ENCODE data around the gene IQSEC1.

IQSEC1 gene

DNA sequence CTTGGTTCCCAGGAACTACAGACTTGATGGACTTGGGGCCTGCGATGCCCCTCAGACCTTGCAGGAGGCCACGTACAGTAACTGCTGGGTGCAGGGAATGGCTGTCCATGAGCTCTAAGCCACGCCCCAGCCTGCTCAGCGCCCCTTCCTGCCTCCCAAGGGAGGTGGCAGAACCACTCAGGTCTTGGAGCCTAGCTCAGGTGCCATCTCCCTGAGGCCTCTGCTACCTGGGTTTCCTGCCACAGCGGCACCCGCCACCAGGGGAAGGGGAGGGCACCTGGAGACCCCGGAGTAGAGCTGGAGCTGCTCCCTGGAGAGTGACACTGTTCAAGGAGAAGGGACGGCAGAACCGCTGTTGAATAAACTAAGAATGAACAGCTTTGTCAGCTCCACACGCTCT, 154.0 kb downstream of the IQSEC1 start:
- TF ChIP-seq, protein P1, sequence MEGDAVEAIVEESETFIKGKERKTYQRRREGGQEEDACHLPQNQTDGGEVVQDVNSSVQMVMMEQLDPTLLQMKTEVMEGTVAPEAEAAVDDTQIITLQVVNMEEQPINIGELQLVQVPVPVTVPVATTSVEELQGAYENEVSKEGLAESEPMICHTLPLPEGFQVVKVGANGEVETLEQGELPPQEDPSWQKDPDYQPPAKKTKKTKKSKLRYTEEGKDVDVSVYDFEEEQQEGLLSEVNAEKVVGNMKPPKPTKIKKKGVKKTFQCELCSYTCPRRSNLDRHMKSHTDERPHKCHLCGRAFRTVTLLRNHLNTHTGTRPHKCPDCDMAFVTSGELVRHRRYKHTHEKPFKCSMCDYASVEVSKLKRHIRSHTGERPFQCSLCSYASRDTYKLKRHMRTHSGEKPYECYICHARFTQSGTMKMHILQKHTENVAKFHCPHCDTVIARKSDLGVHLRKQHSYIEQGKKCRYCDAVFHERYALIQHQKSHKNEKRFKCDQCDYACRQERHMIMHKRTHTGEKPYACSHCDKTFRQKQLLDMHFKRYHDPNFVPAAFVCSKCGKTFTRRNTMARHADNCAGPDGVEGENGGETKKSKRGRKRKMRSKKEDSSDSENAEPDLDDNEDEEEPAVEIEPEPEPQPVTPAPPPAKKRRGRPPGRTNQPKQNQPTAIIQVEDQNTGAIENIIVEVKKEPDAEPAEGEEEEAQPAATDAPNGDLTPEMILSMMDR (IDR thresholded peaks at IDR 0.05; ENCODE audit: borderline replicate concordance, control extremely low read depth, extremely low read depth, insufficient read depth, missing control alignments) = no peak
- no peak for DNase-seq (ENCODE audit: low spot score)
- in situ Hi-C loops (cut with MboI; ENCODE audit: low sequenced_read_pairs, unreplicated experiment) = no loop called here

DNA sequence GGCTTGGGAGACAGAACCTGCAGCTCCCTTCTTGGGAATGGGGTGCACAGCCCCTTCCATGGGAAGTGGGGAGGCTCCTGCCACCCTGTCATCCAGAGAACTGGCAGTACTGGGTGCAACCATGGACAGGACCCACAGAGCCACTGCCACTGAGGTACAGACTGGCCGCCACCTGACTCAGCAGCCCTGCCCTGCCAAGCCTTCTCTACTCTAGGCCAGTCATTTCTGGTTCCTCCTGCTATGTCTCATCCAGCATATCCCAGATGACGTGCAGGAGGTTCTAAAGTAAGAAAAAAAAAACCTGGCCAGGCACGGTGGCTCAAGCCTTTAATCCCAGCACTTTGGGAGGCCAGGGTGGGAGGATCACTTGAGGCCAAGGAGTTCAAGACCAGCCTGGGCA, 155.0 kb downstream of the IQSEC1 start:
- in situ Hi-C loops (cut with MboI; ENCODE audit: low sequenced_read_pairs, unreplicated experiment) = no loop called here
- TF ChIP-seq, protein P1 (IDR thresholded peaks at IDR 0.05; ENCODE audit: borderline replicate concordance, control extremely low read depth, extremely low read depth, insufficient read depth, missing control alignments) = no peak
- no peak for DNase-seq (ENCODE audit: low spot score)

DNA sequence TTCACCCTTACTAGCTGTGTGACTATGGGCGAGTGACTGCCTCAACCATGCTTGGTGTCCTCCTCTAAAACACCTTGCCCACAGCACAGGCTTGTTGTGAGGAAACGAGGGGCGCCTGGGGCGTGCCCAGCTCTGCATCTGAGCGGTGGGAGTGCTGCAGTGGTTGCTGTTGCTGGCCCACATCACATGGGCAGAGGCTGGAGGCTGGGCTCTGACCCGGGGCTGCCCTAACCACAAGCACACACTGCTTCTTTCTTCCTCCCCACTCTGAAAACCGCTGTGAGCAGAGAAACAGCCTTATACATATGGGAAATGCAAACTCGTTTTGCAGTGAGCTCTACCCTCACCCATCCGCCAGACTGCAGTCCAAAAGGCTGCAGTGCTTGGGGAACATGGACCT, 157.1 kb downstream of the IQSEC1 start:
- TF ChIP-seq, protein P1 (IDR thresholded peaks at IDR 0.05; ENCODE audit: borderline replicate concordance, control extremely low read depth, extremely low read depth, insufficient read depth, missing control alignments) = no peak
- peak; percentile 62 for DNase-seq (ENCODE audit: low spot score)
- in situ Hi-C loops (cut with MboI; ENCODE audit: low sequenced_read_pairs, unreplicated experiment) = no loop called here

DNA sequence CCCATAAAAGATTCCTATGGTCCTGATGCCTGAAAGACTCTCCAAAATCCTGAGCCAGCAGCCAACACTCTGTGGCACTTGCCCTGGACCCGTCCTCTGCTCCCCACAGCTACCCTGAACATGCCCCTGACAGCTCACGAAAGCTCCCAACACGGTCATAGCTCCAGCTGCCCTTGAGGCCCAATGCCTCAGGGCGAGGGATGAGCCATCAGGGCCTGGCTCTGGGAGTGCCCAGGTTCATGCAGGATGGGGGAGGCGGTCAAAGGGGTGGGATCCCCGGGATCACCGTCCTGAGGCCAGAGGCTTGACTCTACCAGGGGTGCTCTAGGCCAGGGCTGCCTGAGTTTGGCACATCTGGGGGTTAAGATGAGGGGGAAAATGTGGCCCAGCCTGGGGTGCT, 159.1 kb downstream of the IQSEC1 start:
- DNase-seq (ENCODE audit: low spot score) = no peak
- in situ Hi-C loops (cut with MboI; ENCODE audit: low sequenced_read_pairs, unreplicated experiment) = no loop called here
- TF ChIP-seq, protein P1 (IDR thresholded peaks at IDR 0.05; ENCODE audit: borderline replicate concordance, control extremely low read depth, extremely low read depth, insufficient read depth, missing control alignments) = no peak

DNA sequence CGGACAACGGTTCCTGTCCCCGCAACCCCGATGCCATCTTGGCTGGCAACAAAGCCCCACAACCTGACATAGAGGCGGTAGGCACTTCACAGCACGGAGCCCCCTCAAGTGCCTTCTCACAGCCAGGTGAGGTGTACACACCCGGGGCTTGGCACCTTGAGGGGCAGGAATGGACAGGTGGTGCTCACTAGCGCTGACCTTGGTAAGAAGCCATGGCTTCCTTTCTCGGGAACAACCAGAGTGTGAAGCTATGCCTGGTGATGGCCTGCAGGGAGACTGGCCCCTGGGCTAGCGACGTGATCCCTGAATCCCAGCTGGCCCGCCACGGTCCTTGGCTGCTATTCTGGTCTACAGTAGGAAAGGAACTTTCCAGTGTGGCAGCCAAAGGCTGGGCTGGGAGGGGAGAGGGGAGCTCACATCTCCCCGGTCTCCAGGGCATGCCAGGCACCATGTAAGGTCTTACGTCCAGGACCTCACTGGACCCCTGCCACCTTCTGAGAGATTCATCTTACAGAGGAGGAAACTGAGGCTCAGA, 161.3 kb downstream of the IQSEC1 start:
- in situ Hi-C loops (cut with MboI; ENCODE audit: low sequenced_read_pairs, unreplicated experiment) = no loop called here
- DNase-seq (ENCODE audit: low spot score) = no peak
- TF ChIP-seq, protein P1 (IDR thresholded peaks at IDR 0.05; ENCODE audit: borderline replicate concordance, control extremely low read depth, extremely low read depth, insufficient read depth, missing control alignments) = no peak

DNA sequence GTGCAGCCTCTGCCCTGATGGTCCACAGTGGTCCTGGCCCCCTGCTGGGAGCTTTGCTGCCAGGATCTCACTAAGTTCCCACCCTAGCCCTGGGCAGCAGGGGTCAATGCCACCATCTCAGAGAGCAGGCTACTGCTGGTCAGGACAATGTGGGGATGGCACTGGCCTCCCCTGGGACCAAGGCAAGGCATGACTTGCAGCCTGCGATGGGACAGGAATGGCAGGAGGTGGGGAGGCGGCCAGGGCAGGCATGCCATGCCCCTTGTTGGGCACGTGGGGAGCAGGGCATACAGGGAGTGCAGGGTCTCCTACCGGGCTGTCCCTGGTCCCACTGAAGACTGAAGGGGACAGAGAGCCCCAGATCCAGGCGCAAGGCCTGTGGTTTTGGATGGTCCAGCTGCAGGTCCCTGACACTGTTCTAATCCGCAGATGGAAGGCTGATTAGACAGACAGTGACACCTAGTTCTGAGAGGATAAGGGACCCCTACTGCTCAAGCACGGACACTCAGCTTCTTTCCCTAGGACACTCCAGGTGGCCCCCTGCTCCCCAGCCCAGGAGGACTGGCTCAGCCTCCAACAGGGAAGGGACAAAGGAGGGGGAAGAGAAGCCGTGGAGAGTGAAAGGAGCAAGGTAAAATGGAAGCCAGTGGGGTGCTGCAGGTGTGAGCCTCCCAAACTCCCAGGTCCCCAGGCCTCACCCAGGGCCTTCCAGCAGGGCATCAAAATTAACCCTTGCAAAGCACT, 162.7 kb downstream of the IQSEC1 start:
- TF ChIP-seq, protein P1 (IDR thresholded peaks at IDR 0.05; ENCODE audit: borderline replicate concordance, control extremely low read depth, extremely low read depth, insufficient read depth, missing control alignments) = no peak
- no peak for DNase-seq (ENCODE audit: low spot score)
- in situ Hi-C loops (cut with MboI; ENCODE audit: low sequenced_read_pairs, unreplicated experiment) = no loop called here

Data from GM13976 (cell line).